Ammon's horn (tissue), 1 donor: Measurements from ENCODE around the gene SLC35B2.

Experiments used
- DNase-seq: peaks from one replicate; pipeline ENCODE4 v3.0.0-alpha.2; 2016; ENCODE audit warnings: low spot score

Gene SLC35B2

GRCh38 chr6:44267252-44267651, 9.9 kb upstream of the SLC35B2 start:
- no peak for DNase-seq

DNA sequence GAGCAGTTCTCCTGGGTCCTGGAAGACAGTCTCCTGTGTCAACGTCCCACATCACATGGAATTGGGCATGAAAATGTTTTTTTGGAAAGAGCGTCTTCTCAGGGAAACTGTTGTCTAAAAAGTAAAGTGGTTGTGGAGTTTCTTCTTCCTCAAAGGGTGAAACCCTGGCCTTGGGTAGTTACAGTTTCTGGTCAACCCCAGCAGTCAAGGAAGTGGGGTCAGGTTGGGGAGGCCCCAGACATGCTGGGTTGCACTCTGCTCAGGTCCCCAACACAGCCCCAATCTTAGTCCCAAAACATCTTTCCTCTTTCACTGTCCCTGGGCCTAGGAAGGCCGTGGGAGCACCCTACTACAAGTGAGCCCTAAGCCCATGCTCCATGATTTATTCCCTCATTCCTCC, 9.0 kb upstream of the SLC35B2 start:
- DNase-seq, result no peak

- DNase-seq, result no peak
These were observed 8.4 kb upstream of the SLC35B2 start for GRCh38 chr6:44265722-44266233.

DNA sequence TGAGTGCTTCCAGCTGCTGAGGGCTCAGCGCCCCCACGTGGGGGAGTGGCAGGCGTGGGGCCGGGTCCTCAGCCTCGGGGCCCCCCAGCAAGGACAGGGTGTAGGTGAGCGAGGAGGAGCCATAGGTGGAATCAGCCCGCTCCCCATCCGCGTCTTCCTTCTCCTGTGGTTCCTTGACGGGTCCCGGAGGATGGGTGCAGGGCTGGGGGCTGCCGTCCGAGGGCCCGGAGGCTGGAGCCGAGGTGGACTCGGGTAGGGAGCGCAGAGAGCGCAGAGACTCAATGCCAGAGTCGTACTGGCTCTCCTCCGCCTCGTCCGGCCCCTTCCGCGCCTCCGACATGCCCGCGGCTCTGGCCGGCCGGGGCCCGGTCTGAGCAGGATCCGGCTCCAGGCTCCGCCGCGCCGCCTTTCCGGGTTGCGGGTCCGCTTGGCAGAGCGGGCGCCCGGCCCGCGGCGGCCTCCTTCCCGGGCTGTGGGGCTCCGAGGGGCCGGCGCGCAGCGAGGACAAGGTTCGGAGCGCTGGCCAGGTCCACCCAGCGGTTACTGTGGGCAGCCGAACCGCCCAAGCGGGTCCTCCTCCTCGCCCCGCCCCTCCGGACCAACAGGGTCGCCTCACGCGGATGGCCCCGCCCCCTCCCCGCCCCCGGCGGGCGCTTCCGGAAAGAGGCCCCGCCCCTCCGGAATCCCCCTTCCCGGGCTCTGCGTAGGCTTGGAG, 7.8 kb upstream of the SLC35B2 start, which contains the start of gene NFKBIE:
Gene NFKBIE, minus strand, starts transcription at position 545 of the 715 bp plus-strand sequence. Its CDS starts 205 bp downstream, at position 340.
- peak; percentile 95 for DNase-seq

- peak; percentile 65 for DNase-seq
These were observed 7.1 kb upstream of the SLC35B2 start for GRCh38 chr6:44264154-44265006.

DNA sequence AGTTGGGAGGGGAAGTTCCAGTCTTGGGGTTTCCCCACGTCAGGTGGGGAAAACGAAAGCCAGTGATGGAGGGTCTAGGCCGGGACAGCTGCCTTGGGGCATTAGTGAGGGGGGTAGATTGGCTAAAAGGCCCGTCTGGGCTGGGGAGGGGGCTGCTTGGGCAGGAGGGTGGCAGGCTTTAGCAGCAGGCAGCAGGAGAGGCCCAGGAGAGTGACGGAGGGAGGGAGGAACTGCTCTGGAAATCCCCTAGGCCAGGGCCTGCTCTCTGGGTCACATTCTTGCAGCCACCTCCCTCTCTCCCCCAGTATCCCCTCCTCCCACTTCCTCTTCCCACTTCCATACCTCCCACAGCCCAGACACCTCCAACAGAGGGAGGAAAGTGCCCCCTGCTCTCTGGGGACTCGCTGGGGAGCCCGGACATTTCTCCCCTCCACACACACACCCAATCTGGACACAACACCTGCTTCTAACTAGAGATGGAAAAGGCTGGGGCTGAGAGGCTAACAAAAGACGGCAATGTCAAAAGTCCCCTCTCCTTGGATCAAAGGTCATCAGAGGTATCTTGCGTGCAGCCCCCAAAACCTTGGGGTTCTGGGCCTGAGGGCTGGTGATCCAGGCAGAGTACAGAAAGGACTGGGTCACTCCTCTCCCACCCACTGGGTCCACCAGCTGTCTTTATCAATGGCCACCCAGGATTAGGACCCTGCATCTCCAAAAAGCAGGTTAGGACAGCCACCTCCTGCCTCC, 6.2 kb upstream of the SLC35B2 start:
- peak; percentile 50 for DNase-seq

DNA sequence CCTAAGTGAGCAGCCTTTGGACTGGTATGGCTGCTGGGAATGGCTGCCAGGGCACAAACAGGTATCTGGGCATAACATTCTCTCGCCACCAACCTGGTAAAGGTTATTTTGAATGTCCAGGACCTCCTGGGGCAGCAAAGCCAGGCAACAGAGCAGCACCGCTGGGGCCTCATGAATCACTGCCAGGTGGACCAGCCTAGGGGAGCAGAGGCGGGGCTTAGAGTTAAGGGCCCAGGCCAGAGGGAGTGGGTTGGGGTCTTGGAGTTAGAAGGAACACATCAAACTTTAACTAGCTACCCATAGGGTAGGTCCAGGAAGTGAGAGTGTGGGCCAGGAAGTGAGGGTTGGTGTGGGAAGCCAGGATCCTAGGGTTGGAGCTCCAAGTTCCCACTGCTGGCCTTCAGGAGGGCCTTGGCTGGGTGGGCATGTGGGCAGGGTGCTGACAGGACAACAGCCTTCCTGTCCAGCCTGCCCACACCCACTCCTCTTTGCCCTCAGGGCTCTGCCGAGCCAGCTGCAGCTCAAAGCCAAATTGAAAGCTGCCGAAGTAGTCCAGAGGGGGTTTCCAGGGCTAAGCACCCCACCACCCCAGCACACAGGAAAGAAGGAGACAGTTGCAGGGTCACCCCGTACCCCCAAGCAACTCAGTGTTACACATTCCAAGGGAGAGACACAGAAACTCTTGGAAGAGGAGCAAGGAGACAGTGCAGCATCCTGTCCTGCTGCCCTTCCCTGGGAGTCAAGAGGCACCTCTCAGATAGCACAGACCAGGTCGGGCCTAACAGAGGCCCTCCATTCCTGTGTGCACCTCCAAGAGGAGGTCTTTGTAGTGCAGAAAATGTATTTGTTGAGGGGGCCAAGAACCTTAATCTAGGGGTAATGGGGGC, 5.4 kb upstream of the SLC35B2 start:
- no peak for DNase-seq

DNA sequence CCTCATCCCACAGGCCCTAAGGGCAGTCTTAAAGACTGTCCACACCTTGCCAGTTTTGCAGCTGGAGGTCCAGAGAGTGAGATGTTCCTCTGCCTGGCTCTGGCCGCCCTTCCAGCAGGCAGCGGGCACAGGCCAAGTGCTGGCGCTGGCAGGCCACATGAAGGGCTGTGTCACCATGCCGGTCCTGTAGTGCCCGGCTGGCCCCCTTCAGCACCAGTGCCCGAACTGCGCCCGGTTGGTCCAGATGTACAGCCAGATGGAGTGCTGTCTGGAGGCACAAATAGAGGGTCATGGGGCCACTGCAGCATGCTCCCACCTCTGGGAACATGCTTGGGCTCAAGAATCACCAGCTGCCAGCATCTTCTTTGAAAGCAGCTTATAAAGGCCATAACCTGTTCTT, 4.3 kb upstream of the SLC35B2 start:
- no peak for DNase-seq

DNA sequence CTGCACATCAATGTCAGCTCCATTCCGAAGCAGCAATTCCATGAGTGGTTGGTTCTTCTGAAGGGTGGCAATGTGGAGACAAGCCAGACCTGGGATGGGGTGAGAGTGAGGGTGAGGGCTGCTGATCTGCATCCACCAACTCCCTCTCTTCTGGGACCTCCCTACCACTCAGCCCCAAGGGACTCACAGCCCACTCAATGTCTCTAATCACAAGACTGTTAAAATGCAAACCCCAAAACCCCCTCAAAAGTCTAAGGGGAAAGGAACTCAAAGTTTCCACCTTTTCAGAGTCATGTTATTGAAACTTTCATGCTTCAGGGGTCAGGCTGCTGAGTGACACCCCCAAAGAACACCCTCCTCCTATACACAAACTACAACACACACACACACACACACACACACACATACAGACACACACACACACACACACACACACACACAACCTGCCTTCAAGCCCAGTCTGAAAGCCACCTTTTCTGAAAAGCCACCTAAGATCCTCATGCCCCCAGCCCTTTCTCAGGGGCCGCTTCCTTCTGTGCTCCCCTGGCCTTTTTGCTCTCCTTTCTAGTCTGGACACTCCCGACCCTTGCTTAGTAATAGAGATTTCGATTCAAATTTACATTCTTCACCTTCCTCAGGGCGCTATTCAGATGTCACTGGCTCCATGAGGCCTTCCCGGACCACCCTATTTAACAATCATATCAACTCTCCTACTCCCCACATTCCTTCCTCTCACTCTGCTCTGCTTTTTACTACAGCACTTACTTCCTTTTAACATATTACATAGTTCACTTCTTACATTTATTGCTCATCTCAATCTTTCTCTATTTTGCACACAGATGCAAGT, 3.3 kb upstream of the SLC35B2 start:
- DNase-seq, result no peak

- no peak for DNase-seq
These were observed 2.7 kb upstream of the SLC35B2 start for GRCh38 chr6:44260011-44260410.

DNA sequence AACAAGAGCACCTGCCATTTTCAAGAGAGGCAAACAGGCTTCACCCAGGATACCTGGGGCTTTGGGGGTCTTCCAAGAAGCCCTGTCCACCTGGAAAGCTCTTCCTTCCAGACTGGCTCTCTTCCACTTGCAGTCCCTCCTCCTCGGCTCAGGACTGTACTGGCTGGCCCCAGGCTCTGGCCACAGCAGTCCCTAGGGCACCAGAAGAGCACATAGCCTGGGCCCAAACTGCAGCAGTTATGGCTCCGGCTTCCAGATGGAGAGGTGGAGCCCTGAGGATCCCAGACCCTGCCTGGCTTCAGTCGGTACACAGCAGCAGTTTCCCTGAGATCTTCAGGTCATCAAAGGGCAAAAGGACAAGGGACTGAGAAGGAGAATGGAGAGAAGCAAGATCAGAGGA, 1.6 kb upstream of the SLC35B2 start:
- no peak for DNase-seq

DNA sequence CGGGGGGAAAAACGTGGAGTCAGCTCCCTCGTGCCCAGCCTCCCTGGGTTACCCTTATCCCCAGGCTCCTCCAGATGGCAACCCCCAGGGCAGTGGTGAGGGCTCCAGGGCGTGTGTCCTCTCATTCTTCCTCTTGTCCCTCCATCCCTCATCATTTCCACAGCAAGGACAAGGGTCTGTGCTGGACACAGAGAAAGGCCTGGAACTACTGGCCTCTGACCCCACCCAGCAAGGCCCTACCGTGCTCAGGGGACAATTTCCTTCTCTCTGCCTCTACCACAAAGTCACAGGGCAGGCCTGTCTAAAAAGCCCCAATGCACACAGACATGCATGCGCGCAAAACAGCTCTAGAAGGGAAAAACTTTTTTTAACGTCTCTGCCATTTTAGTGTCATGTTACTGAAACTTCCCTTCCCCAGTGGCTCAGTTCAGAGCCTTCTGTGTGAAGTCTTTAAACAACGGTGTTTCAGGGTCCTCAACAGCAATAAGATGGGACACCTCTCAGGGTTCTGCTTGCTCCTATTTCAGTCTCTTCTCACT, 1.1 kb upstream of the SLC35B2 start:
- DNase-seq, result no peak

DNA sequence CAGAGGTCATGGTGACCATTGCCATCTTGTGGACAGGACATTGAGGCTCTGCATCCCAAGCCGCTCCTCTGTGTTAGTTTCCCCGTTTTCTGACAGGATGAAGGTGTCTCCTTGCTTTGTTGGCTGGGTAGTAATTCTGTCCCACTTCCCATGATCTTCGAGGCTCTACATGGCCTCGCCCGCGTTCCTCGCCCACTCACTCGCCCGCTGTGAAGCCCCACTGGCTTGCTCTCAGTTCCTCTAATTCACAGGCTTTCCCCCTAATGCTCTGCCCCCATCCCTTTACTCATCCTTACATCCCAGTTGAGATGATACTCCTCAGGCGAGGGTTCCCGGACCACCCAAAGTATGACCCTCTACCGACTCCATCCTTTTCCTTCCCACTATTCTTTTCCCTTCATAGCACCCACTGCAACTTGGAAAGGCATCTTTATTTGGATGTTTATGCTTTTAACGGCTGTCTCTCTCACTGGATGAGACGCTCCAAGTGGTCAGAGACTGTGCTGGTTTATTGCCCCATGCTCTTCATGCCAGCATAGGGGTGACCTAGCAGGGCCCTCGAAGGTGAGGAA, 511 bp upstream of the SLC35B2 start:
- DNase-seq, result no peak

GRCh38 chr6:44256775-44257024, 628 bp downstream of the SLC35B2 start:
- DNase-seq, result no peak

- DNase-seq, result no peak
These were observed 1.2 kb downstream of the SLC35B2 start for GRCh38 chr6:44255871-44256774.

- DNase-seq, result no peak
These were observed 2.1 kb downstream of the SLC35B2 start for GRCh38 chr6:44255105-44255808.

DNA sequence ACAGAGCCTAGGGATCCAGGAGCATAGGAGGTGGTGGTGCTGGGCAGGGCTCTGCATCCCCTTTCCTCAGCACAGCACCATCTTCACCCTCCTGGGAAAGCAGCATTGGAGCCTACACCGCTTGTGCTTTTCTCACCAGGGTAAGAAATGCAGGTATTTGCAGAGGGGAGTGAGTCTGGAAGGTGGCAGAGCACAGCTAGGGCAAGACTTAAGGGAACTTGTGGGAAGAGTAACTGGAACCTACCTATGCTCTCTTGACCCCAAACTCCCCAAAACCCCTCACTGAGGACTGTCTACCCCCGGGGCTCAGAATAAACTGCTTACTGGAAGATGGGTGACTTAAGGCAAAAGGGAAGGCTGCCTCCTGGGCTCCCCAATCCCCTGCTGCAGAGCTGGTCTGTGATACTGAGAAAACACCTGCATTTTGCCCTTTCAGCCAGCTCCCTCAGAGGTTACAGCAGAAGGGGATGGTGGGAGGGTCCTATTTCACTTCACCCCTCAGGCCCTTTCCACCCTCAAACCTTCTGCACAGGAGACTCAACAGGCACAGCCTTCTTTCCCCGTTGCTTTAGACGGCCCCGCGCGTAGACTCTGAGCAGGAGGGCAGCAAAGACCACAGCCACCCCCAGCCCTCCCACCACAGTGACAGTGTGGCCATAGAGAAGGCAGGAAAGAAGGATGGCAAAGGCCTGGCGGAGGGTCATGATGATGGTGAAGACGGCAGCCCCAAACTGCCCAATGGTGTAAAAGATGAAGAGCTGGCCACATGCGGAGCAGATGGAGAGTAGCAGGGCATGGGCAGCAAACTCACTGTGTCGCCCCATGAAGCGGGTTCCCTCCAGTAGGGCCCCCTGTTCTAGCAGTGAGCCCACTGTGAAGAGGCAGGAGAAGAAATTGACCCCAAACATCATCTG, 2.9 kb downstream of the SLC35B2 start:
- DNase-seq, result no peak
